Measurements from ENCODE around the gene KRT17.
"Not testable (repeated sequence)": the region's sequence is repeated elsewhere in the genome, so short reads cannot be mapped to it uniquely, and the experiment has no call there.

GRCh38 chr17:41626028-41626913 lies 1.9 kb upstream of the KRT17 start:
- not testable (repeated sequence) for TF ChIP-seq EP300 (conservative IDR thresholded peaks at IDR 0.05; ENCODE audit: poor library complexity, severe bottlenecking); CTCF (IDR thresholded peaks at IDR 0.05; ENCODE audit: poor library complexity, severe bottlenecking); RAD21 (conservative IDR thresholded peaks at IDR 0.05); TAF1 (IDR thresholded peaks at IDR 0.05; ENCODE audit: low read depth); EZH2 (IDR thresholded peaks at IDR 0.05; ENCODE audit: borderline replicate concordance, insufficient read depth, low read length, poor library complexity, severe bottlenecking); POLR2AphosphoS5 (IDR thresholded peaks at IDR 0.05); SMC3 (conservative IDR thresholded peaks at IDR 0.05; ENCODE audit: poor library complexity)
- TF ChIP-seq, protein P1, sequence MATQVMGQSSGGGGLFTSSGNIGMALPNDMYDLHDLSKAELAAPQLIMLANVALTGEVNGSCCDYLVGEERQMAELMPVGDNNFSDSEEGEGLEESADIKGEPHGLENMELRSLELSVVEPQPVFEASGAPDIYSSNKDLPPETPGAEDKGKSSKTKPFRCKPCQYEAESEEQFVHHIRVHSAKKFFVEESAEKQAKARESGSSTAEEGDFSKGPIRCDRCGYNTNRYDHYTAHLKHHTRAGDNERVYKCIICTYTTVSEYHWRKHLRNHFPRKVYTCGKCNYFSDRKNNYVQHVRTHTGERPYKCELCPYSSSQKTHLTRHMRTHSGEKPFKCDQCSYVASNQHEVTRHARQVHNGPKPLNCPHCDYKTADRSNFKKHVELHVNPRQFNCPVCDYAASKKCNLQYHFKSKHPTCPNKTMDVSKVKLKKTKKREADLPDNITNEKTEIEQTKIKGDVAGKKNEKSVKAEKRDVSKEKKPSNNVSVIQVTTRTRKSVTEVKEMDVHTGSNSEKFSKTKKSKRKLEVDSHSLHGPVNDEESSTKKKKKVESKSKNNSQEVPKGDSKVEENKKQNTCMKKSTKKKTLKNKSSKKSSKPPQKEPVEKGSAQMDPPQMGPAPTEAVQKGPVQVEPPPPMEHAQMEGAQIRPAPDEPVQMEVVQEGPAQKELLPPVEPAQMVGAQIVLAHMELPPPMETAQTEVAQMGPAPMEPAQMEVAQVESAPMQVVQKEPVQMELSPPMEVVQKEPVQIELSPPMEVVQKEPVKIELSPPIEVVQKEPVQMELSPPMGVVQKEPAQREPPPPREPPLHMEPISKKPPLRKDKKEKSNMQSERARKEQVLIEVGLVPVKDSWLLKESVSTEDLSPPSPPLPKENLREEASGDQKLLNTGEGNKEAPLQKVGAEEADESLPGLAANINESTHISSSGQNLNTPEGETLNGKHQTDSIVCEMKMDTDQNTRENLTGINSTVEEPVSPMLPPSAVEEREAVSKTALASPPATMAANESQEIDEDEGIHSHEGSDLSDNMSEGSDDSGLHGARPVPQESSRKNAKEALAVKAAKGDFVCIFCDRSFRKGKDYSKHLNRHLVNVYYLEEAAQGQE (IDR thresholded peaks at IDR 0.05; ENCODE audit: borderline replicate concordance): not testable (repeated sequence)

Measured in neural cell (in vitro differentiated cells).